HCEC 1CT (cell line): Measurements from ENCODE around the gene ROCK2.

ENCODE experiments used
- DNase-seq: peaks from one replicate; pipeline ENCODE4 v3.0.0-alpha.2; 2017

Gene ROCK2

GRCh38 chr2:11366326-11366741 is 21.9 kb upstream of the ROCK2 start:
- no peak for DNase-seq

- no peak for DNase-seq
Measured at GRCh38 chr2:11365096-11365879, 20.9 kb upstream of the ROCK2 start.

- DNase-seq: no peak
Measured at GRCh38 chr2:11364565-11364887, 20.1 kb upstream of the ROCK2 start.

- DNase-seq: no peak
Measured at GRCh38 chr2:11363868-11364564, 19.6 kb upstream of the ROCK2 start.

GRCh38 chr2:11359865-11360264 is 15.4 kb upstream of the ROCK2 start:
- no peak for DNase-seq

- DNase-seq: no peak
Measured at GRCh38 chr2:11357428-11357972, 13.1 kb upstream of the ROCK2 start.

- DNase-seq: no peak
Measured at GRCh38 chr2:11356764-11357163, 12.3 kb upstream of the ROCK2 start.

GRCh38 chr2:11355194-11356053 is 11.0 kb upstream of the ROCK2 start:
- DNase-seq: no peak

GRCh38 chr2:11354363-11355154 is 10.1 kb upstream of the ROCK2 start:
- DNase-seq: no peak

- no peak for DNase-seq
Measured at GRCh38 chr2:11352781-11353537, 8.5 kb upstream of the ROCK2 start.

- no peak for DNase-seq
Measured at GRCh38 chr2:11348209-11348749, 3.8 kb upstream of the ROCK2 start.

GRCh38 chr2:11347403-11347959 is 3.0 kb upstream of the ROCK2 start:
- no peak for DNase-seq

GRCh38 chr2:11346023-11346482 is 1.6 kb upstream of the ROCK2 start:
- no peak for DNase-seq

GRCh38 chr2:11344956-11345677 is 681 bp upstream of the ROCK2 start:
- peak; percentile 89 for DNase-seq

GRCh38 chr2:11343650-11344341 is 640 bp downstream of the ROCK2 start:
- DNase-seq: peak; percentile 20

- DNase-seq: no peak
Measured at GRCh38 chr2:11343368-11343649, 1.1 kb downstream of the ROCK2 start.

GRCh38 chr2:11342551-11343367 is 1.7 kb downstream of the ROCK2 start:
- peak; percentile 82 for DNase-seq

GRCh38 chr2:11340717-11341116 is 3.7 kb downstream of the ROCK2 start:
- DNase-seq: no peak
